Lung (tissue), 12 donors: ENCODE results near the gene ADCYAP1R1. TPM values are rescaled to one million over a fixed set of nuclear protein-coding genes. Genes with fewer than 3 reads are reported as not detected.

Experiments used
- ATAC-seq: fragments of 200-7000 bp; cut with Tn5 transposase; one replicate; pipeline ENCODE4 v1.9.1; 2020; ENCODE audit warnings: moderate number of reproducible peaks; ENCODE audit not compliant: insufficient read depth, low FRiP score
- DNase-seq, 3 donors: peaks; one replicate each; pipeline ENCODE4 v3.0.0-alpha.2; 2013 to 2017
- H3K27ac ChIP-seq, 2 donors: one replicate each; pipeline ENCODE4 v1.5.1; 2013; ENCODE audit warnings: mild to moderate bottlenecking in 2 of 2, moderate library complexity in 2 of 2, control low read depth in 1 of 2, inconsistent platforms in 1 of 2, low read depth in 1 of 2, low read length in 1 of 2
- H3K27me3 ChIP-seq, 3 donors: one replicate each; pipeline ENCODE4 v1.5.1; 2013; ENCODE audit warnings: low read length in 2 of 3; ENCODE audit not compliant: control insufficient read depth in 3 of 3, insufficient read depth in 3 of 3
- H3K36me3 ChIP-seq, 4 donors: one replicate each; pipeline ENCODE4 v1.5.1; 2013; ENCODE audit warnings: low read length in 4 of 4, mild to moderate bottlenecking in 1 of 4, moderate library complexity in 1 of 4; ENCODE audit not compliant: control insufficient read depth in 4 of 4, insufficient read depth in 4 of 4
- H3K4me1 ChIP-seq, 5 donors: one replicate each; pipeline ENCODE4 v1.5.1; 2013; ENCODE audit warnings: low read length in 5 of 5, mild to moderate bottlenecking in 2 of 5, moderate library complexity in 1 of 5; ENCODE audit not compliant: control insufficient read depth in 5 of 5, insufficient read depth in 5 of 5
- H3K4me3 ChIP-seq: one replicate; pipeline ENCODE4 v1.5.1; 2013; ENCODE audit warnings: mild to moderate bottlenecking, control low read depth, moderate library complexity
- H3K9ac ChIP-seq, 2 donors: one replicate each; pipeline ENCODE4 v1.5.1; 2013; ENCODE audit warnings: low read length in 2 of 2, control low read depth in 1 of 2; ENCODE audit not compliant: insufficient read depth in 1 of 2
- H3K9me3 ChIP-seq, 4 donors: one replicate each; pipeline ENCODE4 v1.5.1; 2013; ENCODE audit warnings: low read length in 3 of 4, mild to moderate bottlenecking in 1 of 4, moderate library complexity in 1 of 4; ENCODE audit not compliant: control insufficient read depth in 4 of 4, insufficient read depth in 3 of 4
- WGBS, 2 donors: extraction: QIAGEN DNeasy Blood & Tissue Kit; methylation state at CpG; one replicate each; pipeline ENCODE4 v1.1.7; 2013; 5-methylcytosine and 5-hydroxymethylcytosine counted together
- polyA plus RNA-seq, 2 donors: library from polyadenylated mRNA; stranded (reverse); fragments of 200-250 nt; gene quantifications; one replicate each; pipeline ENCODE4 v1.2.1, GENCODE V29; 2013
- total RNA-seq, 2 donors: library from RNA; depleted of rRNA in 1 of 2; stranded (reverse); fragments of >200 nt in 1 of 2; gene quantifications; one replicate each; pipeline ENCODE4 v1.2.1, GENCODE V29; 2014 to 2021
- TF ChIP-seq, protein P1 (sequence below): IDR thresholded peaks from 2 replicates; pipeline ENCODE4 v1.5.1; 2012; ENCODE audit warnings: mild to moderate bottlenecking; ENCODE audit errors: control extremely low read depth, extremely low read depth
- donor health status: control.
- donor health status: control.
- donor health status: Bipolar disorder and iron deficiency.
- donor health status: healthy.
- donor health status: DM: yes; HTN: yes; CAD: no.

The ADCYAP1R1 gene
- total and polyA plus RNA-seq, 4 donors = 0.14 to 1.00 (median 0.39) TPM

DNA sequence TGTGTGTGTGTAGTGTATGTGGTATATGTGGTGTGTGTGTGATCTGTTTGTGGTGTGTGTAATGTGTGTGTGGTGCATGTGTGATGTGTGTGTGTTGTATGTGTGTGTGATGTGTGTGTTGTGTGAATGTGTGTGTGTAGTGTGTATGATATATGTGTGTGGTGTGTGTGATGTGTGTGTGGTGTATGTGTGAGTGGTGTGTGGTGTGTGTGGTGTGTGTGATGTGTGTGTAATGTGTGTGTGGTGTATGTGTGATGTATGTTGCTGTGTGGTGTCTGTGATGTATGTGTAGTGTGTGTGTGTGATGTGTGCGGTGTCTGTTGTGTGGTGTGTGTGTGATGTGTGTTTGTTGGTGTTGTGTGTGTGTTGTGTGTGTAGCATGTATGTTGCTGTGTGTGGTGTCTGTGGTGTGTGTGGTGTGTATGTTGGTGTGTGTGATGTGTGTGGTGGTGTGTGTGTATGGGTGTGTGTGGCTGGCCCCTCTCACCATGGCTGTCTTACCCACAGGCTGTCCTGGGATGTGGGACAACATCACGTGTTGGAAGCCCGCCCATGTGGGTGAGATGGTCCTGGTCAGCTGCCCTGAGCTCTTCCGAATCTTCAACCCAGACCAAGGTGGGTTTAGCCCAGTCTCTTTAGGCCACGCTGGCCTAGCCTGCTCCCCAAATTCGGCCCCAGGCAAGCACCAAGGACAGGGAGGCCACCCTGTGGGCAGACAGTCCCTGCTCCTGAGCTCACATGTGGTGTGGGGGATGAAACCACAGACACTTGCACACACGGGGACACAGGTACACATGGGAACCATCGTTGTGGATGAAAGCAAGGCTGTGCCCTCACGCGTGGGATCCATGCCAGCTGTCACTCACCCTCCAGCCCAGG lies 25.6 kb downstream of the ADCYAP1R1 start:
- Histone ChIP-seq H3K9ac (no peak overlapping the region), H3K36me3 (no peaks in the 10 kb centered on the region), H3K27ac (no peak overlapping the region), H3K27me3 (peaks cover 0 to 4% (median 0%) of the 10 kb centered on the region in 3 donors), H3K4me1 (peaks cover 0 to 10% (median 0%) of the 10 kb centered on the region in 5 donors), H3K9me3 (peaks cover 0 to 11% (median 0%) of the 10 kb centered on the region in 4 donors), H3K4me3 (no peak overlapping the region)
- ATAC-seq (no peak), DNase-seq (no peak)
- WGBS, 2 donors = 90% methylated on average over 10 of the region's 10 CpGs
- TF ChIP-seq, protein P1, sequence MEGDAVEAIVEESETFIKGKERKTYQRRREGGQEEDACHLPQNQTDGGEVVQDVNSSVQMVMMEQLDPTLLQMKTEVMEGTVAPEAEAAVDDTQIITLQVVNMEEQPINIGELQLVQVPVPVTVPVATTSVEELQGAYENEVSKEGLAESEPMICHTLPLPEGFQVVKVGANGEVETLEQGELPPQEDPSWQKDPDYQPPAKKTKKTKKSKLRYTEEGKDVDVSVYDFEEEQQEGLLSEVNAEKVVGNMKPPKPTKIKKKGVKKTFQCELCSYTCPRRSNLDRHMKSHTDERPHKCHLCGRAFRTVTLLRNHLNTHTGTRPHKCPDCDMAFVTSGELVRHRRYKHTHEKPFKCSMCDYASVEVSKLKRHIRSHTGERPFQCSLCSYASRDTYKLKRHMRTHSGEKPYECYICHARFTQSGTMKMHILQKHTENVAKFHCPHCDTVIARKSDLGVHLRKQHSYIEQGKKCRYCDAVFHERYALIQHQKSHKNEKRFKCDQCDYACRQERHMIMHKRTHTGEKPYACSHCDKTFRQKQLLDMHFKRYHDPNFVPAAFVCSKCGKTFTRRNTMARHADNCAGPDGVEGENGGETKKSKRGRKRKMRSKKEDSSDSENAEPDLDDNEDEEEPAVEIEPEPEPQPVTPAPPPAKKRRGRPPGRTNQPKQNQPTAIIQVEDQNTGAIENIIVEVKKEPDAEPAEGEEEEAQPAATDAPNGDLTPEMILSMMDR = no peak

DNA sequence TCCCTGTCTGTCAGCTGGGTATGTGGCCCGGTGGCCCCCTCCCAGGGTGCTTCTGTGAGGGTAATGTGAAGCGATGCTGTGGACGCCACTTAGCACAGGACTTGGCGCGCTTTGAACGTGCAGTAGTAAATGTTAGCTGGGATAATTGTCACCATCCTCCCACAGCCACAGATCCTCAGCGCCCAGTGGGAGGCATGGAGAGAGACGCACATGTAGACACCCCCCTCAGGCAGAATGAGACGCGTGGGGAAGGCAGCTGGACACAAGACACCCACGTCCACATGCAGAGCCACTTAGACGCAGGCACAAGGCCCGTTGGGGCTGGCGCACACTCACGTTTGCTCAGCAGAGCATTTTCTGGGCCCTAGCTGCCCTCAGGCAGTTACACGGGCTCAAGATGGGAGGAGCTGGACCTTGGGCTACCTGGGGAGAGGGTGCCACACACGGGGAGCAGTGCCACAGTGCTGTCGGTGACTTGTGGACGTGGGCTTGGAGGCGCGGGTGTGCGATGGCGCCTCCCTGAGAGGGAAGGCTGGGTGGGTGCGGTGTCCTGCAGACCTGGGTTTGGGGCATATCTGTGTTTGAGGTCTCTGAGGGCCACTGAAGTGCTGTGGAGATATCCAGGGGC lies 26.4 kb downstream of the ADCYAP1R1 start:
- WGBS, 2 donors = 89 to 92% methylated on average over 24 of the region's 24 CpGs
- no peak for DNase-seq
- no peak overlapping the region for H3K9ac ChIP-seq
- no peak overlapping the region for H3K4me3 ChIP-seq
- TF ChIP-seq, protein P1 = no peak
- H3K27ac ChIP-seq = no peak overlapping the region
- H3K36me3 ChIP-seq = no peaks in the 10 kb centered on the region
- H3K4me1 ChIP-seq = peaks cover 0 to 12% (median 4%) of the 10 kb centered on the region in 5 donors
- H3K27me3 ChIP-seq = peaks cover 0 to 4% (median 0%) of the 10 kb centered on the region in 3 donors
- peaks cover 0 to 11% (median 0%) of the 10 kb centered on the region in 4 donors for H3K9me3 ChIP-seq
- ATAC-seq = no peak

DNA sequence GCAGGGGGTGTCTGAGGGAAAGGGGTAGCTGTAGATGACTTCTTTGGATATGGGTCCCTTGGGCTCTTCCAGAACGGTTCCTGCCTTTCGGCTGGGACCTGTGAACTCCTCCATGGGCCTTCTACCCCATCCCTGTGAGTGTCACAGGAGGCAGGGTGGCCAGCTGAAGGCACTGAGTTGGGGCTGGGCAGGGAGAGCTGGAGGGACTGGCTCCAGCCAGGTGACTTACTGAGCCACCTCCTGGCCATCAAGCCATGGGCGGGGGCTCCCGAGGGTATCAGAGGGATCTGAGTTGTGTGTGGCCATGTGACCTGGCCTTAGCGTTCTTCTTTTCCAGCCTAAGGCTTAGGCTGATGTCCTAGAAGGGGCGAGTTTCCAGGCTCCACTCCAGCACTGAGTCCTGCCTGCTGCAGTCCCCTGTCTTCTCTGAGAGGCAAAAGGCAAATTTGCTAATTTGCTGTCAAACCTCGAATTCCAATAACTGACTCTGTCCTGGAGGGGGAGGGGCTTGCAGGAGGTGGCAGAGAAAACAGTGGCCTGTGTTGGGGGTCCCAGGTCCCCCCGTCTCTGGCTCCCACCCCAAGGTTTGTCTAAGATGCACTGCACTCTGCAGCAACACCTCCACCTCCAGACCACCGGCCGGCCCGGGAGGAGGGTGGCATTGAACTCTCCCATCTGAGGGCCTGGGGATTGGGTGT lies 27.2 kb downstream of the ADCYAP1R1 start:
- WGBS, 2 donors = 72 to 73% methylated on average over 11 of the region's 11 CpGs
- Histone ChIP-seq H3K9ac (no peak overlapping the region), H3K36me3 (no peaks in the 10 kb centered on the region), H3K27me3 (peaks cover 0 to 4% (median 0%) of the 10 kb centered on the region in 3 donors), H3K4me3 (no peak overlapping the region), H3K27ac (no peak overlapping the region), H3K9me3 (peaks cover 0 to 11% (median 0%) of the 10 kb centered on the region in 4 donors), H3K4me1 (peaks cover 0 to 12% (median 4%) of the 10 kb centered on the region in 5 donors)
- ATAC-seq (no peak), DNase-seq (no peak)
- TF ChIP-seq, protein P1 = no peak
